VCaP (cell line): Measurements from ENCODE around the gene ARHGDIG.

ENCODE experiments used
- H3K27ac ChIP-seq: fragments of 450-650 bp; 2 replicates; pipeline ENCODE4 v1.5.1; 2017
- CTCF ChIP-seq: fragments of 450-650 bp; conservative IDR thresholded peaks from 2 replicates; pipeline ENCODE4 v1.5.1; 2017; ENCODE audit warnings: mild to moderate bottlenecking, moderate library complexity

The ARHGDIG gene

GRCh38 chr16:290015-290680 lies 9.8 kb downstream of the ARHGDIG start:
- no peak overlapping the region for H3K27ac ChIP-seq
- no peak for TF ChIP-seq CTCF

GRCh38 chr16:290681-291405 lies 10.5 kb downstream of the ARHGDIG start:
- no peak for TF ChIP-seq CTCF
- H3K27ac ChIP-seq: no peak overlapping the region

GRCh38 chr16:291539-291938 lies 11.1 kb downstream of the ARHGDIG start:
- TF ChIP-seq CTCF: no peak
- no peak overlapping the region for H3K27ac ChIP-seq

- no peak for TF ChIP-seq CTCF
- H3K27ac ChIP-seq: no peak overlapping the region
Observed at GRCh38 chr16:293043-293775, 12.8 kb downstream of the ARHGDIG start.

- no peak overlapping the region for H3K27ac ChIP-seq
- no peak for TF ChIP-seq CTCF
Observed at GRCh38 chr16:296276-296675, 15.9 kb downstream of the ARHGDIG start.

- TF ChIP-seq CTCF: no peak
- no peak overlapping the region for H3K27ac ChIP-seq
Observed at GRCh38 chr16:296806-297510, 16.6 kb downstream of the ARHGDIG start.

GRCh38 chr16:297832-298231 lies 17.4 kb downstream of the ARHGDIG start:
- TF ChIP-seq CTCF: no peak
- no peak overlapping the region for H3K27ac ChIP-seq
